ENCODE results near the gene KCTD6.

GRCh38 chr3:58491506-58492402 lies at the start of gene KCTD6:
- TF ChIP-seq CTCF (conservative IDR thresholded peaks at IDR 0.05; ENCODE audit: low read length) (peak; percentile 68), EZH2phosphoT487 (IDR thresholded peaks at IDR 0.05; ENCODE audit: borderline replicate concordance, low read depth, low read length) (no peak)
